HL-60/S4 treated with phorbol 12-myristate 13-acetate at 8.2 ng/mL for 4 days and 3 days (cell line): Measurements from ENCODE around the gene OR2V1.
"Not testable (repeated sequence)": the region's sequence is repeated elsewhere in the genome, so short reads cannot be mapped to it uniquely, and the experiment has no call there.

Source experiments
- in situ Hi-C: fragments of 300-500 bp; cut with MboI; formaldehyde crosslinking; loops from 2 replicates; pipeline ENCODE4 v1.15.0; 2022; ENCODE audit warnings: low sequenced_read_pairs

Gene OR2V1

GRCh38 chr5:181160755-181161533 is 30.0 kb upstream of the OR2V1 start:
- in situ Hi-C loops: not testable (repeated sequence)

DNA sequence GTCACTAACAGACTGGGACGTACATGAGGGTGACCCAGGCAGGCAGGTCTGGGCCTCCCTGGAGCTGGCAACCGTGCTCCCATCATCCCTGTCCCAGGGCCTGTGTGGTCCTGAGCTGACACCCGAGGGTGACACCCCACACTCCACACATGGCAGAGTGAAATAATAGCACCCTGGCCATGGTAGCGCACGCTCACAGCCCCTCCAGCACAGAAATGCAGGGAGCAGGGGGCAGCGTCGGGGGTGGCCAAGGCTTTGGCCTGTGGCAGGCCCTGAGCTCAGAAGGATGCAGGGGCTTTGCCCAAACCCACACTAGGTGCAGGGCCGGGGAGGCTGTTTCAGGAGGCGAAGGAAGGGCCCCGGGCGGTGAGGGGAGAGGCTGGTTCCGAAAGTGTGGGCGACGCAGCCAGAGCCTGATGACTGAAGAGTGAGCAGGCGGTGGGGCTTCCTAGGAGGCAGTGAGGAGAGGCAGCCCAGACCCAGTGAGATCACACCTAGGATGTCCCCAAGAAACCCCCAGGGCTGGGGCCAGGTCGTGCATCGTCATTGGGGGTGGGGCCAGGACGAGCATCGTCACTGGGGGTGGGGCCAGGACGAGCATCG is 29.3 kb upstream of the OR2V1 start:
- in situ Hi-C loops: no loop called here

DNA sequence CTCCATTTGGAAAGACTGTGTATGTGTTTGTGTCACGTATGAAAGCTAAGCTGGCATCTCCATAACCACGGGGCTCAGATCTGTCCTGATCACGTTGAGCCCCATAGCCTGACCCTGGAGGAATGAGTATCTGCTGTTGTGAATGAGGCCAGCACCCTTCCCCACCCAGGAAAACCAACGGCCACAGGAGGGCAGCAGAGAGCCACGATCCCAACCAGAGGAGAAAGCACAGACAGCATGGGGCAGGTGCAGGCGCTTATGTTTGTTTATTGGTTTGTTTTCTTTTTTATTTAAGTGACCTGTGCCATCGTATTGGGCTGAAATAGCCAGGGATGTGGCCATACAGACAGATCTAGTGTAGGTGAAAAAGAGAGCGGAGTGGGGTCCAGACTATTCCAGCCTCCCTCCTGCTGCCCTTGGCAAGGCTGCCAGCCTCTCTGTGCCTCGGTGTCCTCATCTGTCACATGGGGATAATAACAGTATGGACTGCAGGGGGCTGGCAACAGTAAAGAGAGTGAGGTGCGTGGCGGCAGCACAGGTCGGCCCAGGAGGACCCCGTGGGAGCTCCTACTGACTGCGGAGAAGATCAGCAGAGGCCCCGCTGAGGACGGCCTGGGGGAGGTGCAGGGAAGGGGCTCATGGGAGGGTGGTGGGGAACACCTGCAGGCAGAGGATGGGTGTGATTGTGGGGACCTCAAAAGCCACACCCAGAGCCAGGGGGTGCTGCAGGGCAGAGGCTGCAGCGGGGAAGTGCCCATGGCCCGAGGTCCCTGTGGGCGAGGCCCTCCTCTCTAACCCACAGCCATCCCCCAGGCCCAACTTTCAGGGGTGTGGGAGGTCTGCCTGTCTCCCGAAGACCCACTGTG is 28.6 kb upstream of the OR2V1 start:
- in situ Hi-C loops: loop anchor here (10.0 kb wide), 1 partner anchor 295 kb away; the partner anchor contains the start of gene ZFP62

DNA sequence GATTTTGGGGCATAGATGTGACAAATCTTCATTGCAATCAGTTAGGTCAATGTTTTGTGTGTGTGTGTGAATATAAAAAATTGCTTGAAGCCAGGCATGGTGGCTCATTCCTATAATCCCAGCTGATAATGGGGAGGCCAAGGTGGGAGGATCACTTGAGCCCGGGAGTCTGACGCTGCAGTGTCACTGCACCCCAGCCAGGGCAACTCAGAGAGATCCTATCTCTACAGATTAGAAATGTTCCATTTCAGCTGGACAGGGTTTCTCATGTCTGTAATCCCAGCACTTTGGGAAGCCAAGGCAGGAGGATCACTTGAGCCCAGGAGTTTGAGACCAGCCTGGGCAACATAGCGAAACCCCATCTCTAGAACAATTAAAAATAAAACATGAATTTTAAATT is 27.9 kb upstream of the OR2V1 start:
- in situ Hi-C loops: loop anchor here (10.0 kb wide), 1 partner anchor 294 kb away; the partner anchor contains the start of gene ZFP62

DNA sequence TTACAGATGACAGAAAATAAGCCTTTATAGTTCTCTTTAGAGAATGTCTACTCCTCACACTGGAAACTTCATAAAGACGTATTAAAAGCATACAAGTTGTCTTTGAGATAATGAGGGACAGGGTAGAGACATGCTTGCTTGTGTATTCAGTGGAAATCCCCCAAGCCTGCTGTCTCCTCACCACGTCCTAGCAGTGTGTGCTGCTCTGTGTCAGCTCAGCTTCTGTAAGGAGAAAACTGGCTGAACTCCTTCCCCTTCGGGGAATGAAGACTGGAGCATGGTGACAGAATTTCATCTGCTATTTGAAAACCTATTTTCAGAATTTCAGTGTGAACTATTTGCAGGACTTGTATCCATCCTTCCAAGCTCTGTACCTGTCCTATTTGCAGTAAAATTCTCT is 25.8 kb upstream of the OR2V1 start:
- in situ Hi-C loops: loop anchor here (10.0 kb wide), 1 partner anchor 292 kb away; the partner anchor contains the start of gene ZFP62

DNA sequence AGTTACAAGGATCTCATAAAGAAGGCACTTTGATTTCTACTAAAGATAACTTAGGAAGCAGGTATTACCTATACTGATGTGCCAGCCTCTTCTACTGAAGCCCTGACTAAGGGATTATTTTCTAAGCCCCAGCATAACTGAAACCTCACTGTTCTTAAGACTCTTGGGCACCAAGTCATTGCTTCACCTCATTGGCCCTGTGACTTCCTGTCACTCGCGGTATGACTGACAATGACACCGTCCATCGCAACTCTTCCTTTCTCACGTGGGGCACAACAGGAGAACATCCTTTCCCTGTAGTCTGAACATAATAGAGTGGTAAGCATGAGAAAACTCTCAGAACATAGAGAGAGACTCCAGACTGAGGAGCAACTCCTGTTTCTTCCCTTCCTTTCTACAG is 22.8 kb upstream of the OR2V1 start:
- in situ Hi-C loops: loop anchor here (10.0 kb wide), 1 partner anchor 289 kb away; the partner anchor contains the start of gene ZFP62

DNA sequence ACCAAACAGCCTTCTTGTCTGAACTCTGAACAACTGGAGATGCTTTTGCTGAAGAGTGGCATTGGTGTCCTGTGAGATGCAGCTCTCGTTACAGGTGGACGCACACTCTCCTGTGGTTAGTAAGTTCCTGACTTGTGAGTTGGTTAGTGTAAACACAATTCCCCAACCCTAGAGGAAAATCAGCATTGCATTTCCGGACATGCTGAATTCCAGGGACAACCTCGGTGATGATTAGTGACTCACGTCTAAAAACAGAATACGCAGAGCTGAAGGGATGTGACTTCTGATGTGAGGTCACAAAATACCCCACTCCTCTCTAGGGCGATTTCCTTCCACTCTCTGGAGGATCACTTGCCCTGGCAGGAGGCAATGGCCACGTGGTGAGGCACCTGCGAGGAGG is 21.4 kb upstream of the OR2V1 start:
- in situ Hi-C loops: loop anchor here (10.0 kb wide), 1 partner anchor 288 kb away; the partner anchor contains the start of gene ZFP62

- in situ Hi-C loops: loop anchor here (10.0 kb wide), 1 partner anchor 286 kb away; the partner anchor contains the start of gene ZFP62
These were observed 20.2 kb upstream of the OR2V1 start for GRCh38 chr5:181151146-181151545.

DNA sequence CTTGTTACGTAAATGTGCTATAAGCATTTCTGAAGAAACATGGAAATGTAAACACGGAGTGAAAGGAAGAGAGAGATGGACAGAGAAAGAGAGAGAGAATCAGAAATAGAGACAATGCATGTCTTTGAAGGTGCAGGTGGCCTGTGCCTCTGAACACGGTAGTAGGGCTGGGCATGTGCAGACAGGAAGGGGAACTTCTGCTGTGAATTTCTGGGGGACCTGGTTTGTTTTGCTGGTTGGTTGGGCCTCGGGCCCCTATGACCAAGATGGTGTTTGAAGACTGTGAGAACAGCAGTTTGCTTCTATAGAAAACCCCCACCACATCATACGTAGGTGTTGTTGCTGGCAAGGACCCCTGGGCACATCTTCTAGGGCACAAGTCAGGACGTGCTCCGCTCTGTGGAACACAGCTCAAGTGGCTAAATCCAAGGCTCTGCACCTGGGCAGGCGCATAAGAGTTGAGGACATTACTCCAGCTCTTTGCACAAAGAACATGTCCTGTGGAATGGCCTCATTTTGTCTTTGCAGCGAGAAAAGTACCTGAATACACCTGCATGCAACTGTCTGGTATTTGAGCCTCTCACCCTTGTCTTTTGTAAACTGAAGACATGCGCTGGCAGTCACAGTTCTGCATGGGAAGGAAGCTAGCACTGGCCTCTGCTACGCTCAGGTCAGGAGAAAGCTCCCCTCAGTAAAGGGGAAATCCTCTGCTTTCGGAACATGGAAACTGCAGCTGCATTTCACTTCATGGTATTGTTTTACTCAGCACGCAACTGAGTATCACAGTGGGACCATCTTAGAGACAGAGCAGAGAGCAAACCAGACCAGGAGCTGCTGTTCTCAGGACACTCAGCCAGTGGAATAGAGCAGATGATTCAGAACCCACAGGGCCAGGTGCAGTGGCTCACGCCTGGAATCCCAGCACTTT is 19.1 kb upstream of the OR2V1 start:
- in situ Hi-C loops: loop anchor here (10.0 kb wide), 1 partner anchor 285 kb away; the partner anchor contains the start of gene ZFP62

DNA sequence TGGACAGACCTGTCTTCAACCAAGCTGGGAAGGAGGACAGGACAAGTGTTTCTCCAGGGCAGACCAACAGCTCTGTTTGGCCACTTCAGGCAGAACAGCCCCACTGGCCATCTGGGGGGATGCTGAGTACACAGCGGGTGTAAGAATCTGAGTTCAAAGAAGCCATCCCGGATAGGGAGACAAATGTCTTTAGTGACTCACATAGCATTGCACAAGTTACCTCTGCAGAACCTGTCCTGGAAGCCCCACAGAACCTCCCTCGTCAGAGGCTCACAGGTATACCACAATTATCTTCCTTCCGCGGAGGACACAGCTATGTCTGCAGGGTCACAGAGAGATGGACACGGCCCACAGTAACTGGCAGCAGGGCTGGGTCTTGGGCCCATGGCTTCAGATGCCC is 18.4 kb upstream of the OR2V1 start:
- in situ Hi-C loops: no loop called here

- in situ Hi-C loops: not testable (repeated sequence)
These were observed 16.1 kb upstream of the OR2V1 start, which contains the start of gene OR2V2 for GRCh38 chr5:181146927-181147636. Gene OR2V2, plus strand, starts transcription at chr5:181147586. Its CDS starts 7,357 bp downstream, at chr5:181154943.

GRCh38 chr5:181145133-181145532 is 14.2 kb upstream of the OR2V1 start:
- in situ Hi-C loops: no loop called here

- in situ Hi-C loops: no loop called here
These were observed 11.1 kb upstream of the OR2V1 start for GRCh38 chr5:181142054-181142453.

DNA sequence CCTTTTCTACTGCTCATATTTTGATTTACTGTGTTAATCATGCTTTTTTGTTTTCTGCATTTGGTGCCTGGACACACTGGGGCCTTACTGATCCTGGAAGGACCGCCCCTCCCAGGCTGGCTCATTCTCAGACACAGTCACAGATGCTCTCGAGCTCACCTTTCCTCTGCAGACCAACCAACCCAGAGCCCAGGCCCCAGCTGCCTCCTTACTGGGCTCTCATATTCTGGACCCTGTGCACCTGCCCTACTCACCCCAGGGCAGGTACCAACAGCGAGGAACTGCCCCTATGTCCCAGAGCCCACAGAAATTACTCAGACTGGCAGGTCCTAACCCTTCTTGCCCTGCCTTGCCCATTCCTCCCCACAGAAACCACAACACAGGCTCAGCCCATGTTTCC is 9.8 kb upstream of the OR2V1 start:
- in situ Hi-C loops: no loop called here

- in situ Hi-C loops: no loop called here
These were observed 7.3 kb upstream of the OR2V1 start for GRCh38 chr5:181138258-181138657.

- in situ Hi-C loops: no loop called here
These were observed 5.5 kb upstream of the OR2V1 start for GRCh38 chr5:181136361-181136955.

GRCh38 chr5:181134259-181134658 is 3.3 kb upstream of the OR2V1 start:
- in situ Hi-C loops: no loop called here

DNA sequence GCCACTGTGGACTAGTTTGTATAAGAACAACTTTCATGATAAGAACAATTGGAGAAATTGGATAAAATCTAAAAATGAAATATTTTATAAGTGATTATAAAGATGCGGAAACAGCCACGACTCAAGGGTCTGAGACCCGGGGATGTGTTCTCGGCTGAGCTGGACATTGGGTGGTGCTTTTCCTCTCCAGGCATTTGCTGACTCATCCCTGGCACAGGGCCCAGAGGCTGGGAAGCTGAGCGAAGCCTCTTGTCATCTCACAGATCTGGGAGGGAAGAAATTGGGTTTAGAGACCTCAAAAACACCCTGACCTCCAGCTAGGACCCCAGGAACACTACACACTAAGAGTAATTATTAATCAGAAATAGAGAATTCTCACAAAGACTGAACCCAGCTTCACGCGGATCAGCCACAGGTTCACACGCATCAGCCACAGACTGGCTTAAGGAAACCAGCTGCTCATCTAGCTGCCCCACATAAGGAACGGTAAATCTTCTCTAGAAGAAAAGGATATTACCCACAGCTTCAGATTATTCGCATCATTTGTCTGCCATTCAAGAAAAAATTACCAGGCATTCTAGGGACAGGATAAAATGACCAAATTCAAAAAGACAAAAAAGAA is 2.8 kb upstream of the OR2V1 start:
- in situ Hi-C loops: no loop called here
